RKO (cell line): ENCODE results near the gene ADAM30.

ENCODE experiments used
- DNase-seq: peaks from one replicate; pipeline ENCODE4 v3.0.0-alpha.2; 2016; ENCODE audit warnings: low spot score

The ADAM30 gene

DNA sequence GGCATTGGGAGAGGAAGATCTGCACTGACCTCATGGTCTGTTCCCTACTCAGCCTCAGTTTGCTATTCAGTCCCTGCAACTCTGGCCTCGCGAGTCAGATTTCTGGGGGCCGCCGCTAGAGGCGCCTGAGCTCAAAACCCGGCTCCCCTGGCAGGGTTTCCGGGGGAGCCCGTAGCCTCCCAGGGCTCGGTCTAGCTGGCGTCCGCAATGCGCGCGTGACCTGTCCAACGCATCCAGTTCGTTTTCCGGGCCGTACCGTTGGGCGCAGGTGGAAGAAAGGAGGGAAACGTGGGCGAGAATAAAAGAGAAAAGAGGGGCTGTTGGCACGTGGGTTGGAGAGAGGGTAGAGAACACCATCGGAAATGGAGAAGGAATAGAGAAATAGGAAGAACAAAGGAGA is at the start of gene ADAM30:
ADAM30 (minus strand) TSS at position 213 of the 400 bp plus-strand sequence; CDS start at position 34, 179 bp downstream.
- no peak for DNase-seq

DNA sequence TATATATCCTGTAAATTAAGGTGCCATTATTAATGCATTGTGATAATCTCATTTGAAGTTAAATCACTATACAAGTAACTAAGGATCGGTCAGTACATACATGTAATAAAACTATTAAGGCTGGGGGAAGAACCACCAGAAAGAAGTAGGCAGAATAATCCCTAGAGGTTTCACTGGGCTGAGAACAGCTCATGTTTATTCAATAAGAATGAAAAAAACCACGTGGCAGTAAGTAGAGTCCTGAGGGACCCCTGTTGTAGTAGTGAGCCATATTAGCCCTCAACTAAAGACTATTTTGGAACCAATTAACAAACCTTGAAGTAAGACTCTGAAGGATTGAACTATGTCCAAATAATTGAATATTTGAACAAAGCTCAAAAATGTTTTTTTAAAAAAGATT is 46.9 kb upstream of the ADAM30 start:
- no peak for DNase-seq

DNA sequence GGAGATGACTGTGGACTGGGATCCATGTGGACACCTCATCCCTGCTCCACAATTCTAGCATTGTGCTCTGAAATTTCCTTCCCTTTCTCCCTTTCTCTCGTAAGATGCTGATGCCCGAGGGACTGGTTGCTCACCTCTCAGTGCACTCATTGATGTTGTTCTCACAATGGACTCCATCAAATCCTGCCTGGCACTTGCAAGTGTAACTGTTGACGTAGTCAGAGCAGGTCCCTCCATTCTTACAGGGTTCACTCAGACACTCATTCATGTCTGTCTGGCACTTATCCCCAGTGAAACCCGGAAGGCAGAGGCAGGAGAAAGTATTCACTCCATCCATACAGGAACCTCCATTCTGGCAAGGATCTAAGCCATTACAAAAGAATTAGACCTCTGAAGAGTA is 45.1 kb upstream of the ADAM30 start:
- DNase-seq: no peak

DNA sequence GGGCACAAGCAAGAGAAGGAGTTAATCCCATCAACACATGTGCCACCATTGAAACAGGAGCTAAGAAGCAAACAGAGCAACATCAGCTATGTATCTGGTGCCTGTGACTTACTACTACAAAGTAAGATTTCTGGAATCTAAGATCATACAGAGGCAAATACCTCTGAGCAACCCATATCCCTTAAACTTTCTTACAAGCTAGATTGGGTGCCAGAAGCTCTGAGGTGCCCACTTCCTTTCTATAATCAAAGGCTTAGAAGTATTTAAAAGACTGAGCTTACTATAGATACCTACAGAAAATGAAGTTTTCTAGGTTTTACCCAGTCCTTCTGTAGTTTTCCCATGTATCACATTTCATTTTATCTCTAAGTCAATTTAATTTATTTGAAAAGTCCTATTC is 44.4 kb upstream of the ADAM30 start:
- no peak for DNase-seq

DNA sequence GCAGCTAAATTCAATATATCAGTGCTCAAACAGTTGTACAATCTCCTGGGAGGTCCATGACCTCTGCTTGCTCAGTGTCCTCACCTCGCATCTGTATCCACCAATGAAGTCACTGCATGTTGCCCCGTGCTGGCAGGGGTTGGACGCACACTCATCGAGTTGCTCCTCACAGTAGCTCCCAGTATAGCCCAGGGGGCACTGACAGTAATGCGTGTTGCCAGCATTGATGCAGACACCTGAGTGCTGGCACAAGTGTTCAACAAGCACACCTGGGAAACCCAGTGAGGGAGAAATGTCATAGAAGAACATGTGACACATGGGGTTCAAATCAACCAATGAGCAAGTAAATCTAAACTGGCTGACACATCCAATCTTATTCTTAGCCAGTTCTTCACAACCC is 40.9 kb upstream of the ADAM30 start:
- DNase-seq: no peak

DNA sequence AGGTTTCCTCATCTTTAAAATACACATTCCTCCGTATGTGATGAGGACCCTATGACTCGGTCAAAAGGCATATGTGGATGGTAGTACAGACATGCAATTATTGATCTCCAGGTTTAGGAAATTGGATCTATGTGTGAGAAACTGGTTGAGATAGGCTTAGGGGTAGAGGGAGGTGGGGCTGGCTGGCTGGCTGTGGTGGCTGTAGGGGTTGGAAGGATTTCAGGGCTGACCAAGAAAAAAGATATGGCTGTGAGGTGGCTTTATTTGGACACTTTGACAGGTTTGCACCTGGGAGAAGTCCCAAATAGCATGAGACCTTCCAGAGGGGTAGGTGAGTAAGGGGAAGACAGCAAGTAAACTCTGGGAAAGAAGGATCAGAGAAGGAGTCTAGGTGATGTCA is 39.6 kb upstream of the ADAM30 start:
- DNase-seq: no peak

DNA sequence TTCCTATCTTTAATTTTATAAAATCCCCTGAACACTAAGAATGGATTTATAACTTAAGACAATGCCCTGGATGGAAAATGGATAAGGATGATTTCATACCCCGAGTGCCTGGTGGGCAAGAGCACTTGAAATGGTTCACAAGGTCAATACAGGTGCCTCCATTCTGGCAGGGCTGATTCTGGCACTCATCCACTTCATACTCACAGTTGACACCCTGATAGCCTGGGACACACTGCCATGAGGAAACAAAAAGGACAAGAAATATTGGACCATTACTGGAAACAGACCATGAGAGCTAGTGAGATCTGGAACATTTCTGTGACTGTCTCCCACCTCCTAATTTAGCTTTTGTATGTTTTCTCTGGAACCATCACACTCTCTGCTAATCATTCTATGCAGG is 39.1 kb upstream of the ADAM30 start:
- no peak for DNase-seq

DNA sequence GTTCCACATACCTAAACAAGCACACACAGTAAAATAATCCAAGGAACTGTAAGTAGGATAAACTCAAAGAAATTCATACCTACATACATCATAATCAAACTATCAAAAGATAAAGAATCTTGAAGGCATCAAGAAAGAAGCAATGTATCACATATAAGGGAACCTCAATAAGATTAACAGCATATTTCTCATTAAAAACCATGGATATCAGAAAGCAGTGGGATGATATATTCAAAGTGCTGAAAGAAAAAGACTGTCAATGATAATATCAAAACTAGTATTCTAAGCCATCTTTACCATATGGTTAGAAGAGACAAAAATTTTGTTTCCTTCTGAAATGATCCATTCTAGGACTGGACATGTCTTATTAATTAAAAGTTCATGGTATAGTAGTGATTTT is 37.1 kb upstream of the ADAM30 start:
- DNase-seq: no peak

DNA sequence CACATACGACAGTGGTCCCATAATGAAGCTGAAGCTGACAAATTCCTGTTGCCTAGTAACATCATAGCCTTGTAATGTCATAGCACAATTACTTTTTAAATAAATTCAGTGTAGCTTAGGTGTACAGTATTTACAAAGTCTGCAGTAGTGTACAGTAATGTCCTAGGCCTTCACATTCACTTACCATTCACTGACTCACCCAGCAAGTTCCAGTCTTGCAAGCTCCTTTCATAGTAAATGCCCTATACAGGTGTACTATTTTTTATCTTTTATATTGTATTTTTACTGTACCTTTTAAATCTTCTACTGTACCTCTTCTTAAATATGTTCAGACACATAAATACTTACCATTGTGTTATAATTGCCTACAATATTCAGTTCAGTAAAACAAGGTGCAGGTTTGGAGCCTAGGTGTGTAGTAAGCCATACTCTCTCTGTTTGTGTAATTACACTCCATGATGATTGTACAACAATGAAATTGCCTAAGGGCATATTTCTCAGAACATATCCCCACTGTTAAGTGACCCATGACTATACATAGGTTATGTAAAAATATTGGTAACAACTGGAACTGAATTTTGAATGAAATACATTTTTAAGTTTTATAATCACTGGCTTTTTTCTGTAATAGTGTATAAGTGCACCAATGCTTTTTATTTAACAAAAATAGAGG is 33.5 kb upstream of the ADAM30 start:
- DNase-seq: no peak

DNA sequence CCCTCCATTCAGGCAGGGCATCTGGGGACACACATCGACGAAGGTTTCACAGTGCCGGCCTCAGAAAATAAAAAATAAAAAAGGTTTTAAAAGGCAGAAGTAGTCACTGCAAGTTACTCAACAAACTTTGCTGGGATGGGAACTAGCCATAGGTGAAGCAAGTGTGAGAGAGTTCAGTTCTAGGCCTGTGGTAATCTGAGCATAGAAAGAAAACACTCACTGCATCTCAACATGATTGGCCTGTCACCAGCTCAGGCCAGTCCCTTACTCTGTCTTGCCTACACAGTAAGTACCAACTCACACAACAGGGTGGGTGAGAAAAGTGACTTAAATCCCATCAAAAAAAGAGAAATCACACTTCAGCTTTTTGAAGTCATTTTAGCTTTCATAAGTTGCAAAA is 30.2 kb upstream of the ADAM30 start:
- no peak for DNase-seq

DNA sequence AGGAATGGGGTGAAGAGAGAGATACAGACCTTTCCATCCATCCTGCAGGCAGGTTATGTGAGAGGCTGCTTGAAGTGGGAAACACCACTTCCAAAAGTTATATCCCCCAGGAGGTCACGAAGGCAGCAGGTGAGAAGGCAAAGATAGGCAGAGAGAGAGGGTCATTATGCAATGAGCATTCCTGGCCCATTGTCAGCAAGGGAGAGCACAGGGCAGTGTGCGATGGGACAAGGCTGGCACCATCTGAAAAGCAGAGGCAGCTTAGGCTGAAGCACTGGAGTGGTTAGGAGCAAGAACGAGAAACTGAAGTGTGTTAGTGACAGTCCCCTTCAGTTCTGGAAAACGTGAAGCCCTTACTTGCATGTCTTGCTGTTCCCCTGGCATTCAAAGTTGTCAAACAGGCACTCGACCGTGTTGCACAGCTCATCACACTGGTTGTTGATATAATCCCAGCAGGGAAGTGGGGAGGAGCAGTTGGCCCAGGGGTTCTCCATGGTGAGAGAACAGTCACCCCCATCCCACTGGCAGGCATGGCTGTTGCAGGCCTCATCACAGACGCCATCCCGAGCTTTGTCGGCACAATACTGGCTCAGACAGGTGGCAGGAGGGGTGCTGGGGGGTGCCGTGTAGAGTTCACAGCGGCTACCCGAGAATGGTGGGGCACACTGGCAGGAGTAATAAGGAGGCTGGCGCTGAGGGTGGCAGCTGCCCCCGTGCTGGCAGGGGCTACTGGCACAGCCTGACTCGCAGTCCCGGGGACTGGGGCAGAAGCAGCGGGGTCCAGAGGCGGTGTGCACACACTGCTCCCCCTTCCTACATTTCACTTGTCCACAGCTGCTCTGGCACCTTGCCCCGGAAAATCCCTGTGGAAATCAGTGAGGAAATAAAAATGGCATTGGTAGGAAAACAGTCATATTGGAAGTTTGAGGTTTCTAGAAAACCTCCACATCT is 28.9 kb upstream of the ADAM30 start:
- DNase-seq: no peak

DNA sequence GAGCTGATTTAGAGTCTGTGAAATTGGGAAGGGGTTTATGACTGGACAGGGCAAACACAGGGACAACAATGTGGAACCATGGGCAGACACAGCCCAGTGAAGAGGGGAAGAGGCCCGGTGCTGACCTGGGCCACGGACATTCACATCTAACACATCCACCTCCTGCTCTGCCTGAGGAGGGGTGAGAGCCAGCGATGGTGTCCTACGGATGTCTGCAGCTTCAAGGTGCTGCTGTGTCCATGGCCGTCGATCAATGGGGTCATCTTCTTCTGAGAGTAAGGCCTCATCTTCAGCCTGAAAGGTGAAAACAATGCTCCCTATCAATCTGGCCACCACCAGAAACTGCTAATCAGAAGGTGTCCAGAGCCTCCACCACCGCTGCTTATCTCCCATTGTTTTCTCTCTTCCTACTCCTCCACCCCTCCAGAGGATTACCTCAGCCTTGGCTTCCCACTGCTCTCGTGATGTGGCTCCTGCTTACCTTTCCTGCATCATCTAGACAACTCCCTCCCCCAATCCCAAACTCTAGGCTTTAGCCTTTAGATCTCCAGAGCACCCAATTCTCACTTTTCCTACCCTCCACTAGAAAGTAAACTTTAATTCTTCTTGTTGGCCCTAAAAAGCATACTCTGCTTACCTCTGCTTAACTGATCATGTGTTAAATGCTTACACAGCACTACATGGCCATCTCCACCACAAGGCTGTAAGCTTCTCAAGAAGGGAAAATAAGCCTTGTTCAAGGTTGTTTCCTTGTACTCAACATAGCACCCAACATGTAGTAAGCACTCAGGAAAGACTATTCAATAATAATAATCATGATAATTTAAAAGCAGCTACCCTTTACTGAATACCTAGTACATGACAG is 24.0 kb upstream of the ADAM30 start:
- no peak for DNase-seq

DNA sequence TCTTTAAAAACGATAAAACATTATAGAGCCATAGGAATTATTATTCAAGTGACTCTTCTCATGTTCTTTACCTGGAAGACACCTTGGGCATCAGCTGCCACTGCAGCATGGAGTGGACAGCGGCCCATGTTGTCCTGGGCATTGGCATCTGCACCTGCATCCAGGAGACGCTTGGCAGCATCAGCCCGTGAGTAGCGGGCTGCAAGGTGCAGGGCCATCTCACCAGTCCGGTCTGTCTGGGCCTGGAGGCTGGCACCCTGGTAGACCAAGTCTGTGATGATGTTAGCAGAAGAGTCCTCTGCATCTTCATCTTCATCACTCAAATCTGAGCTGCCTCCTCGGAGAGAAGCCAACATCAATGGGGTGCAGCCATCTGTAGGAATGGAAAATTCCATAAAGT is 22.9 kb upstream of the ADAM30 start:
- no peak for DNase-seq

DNA sequence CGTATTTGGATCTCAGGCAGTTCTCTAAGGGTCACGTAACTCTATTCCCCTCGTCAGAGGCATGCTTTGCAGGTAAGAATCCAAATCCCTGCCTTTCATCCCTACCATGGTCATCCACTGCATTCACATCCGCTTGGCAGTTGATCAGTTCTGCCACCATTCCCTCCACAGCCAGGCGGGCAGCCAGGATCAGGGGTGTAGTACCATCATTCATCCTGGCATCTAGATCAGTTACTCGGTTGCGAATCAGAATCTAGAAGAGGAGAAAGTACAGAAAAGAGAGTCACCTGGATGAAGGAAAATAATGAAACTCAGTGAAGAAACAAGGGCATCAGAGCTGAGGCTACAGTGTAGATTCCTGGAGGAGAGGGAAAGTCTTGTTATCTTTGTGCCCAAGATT is 22.0 kb upstream of the ADAM30 start:
- no peak for DNase-seq

DNA sequence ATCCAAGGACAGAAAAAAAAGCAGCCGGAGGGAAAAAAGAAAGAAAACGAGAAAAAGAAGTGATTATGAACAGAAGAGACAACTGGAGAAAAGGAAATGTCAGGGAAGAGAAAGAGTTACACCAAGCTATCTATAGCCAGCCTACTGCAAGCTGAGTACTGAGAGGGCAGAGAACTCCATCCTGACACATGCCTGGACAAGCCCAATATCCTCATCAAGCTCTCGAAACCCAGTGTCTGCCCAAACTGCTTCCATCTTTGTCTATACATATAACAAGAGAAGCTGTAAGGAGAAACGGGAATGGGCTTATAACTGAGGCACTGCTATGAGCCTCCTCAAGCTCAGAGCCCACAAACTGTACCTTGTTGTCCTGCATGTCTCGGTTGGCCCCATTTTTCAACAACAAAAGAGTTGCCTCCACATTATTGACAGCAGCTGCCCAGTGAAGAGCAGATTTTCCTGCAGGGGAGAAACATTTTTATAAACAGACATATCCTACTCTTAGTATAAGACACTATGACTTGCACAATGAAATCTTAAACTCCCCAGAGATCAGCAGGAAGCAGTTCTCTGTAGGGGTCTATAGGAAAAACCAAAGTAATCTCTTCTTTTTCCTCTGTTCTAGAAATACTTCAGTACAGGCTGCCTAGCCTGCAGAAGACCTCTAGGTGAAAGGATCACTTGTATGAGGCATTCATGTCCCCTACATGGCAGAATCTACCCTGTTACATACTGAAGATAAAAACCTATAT is 21.2 kb upstream of the ADAM30 start:
- no peak for DNase-seq

DNA sequence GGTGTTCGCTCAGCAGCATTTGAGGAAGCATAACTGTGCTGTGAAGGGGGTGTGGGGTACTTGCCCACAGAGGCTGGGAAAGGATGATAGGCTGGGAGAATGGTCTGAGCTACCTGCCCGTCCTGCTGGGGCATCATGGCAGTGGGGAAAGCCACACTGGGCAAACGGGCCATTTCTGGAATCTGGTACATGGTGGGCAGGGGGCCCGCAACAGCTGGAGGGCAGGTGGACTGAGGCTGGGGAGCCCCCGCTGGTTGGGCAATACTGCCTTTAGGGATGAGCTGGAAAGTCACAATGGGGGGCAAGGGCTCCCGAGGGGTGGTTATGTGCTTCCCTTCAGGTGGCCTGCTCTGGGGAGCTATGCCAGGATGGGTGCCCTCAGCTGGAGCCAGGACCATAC is 19.2 kb upstream of the ADAM30 start:
- no peak for DNase-seq

DNA sequence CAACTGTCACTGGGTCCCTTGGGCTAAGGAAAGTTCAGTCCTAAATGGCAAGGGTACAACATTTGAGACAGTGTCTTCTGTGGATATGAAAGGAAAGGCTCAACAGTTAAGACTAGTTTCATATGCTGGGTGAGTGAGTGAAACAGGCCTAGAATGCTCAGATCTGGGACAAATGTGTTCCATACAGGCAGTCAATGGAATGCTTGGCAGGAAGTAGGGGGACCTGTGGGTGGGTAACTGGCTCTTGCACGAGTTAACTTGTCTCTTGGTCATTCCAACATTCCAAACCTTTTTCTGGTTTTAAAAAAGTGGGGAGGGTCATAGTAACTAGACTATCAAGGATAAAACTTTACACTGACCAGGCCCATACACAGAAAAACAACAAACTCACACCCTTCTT is 17.8 kb upstream of the ADAM30 start:
- DNase-seq: no peak

DNA sequence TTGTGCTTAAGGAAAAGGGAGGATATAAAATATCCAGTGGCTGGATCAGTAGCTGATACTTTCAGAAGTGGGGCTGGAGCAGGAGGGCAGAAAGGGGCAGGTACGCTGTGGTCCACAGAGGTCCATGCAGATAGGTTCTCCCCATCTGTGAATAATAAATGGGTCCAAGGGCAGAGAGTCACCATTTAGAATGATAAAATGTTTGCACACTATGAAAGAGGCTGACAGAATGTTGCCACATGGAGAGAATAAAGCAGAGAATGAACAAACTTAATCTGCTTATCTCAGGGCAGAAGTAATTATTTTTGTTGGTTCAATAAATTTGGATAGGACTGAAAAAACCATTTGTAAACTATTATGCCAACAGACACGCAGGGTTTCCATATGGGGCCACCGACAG is 16.6 kb upstream of the ADAM30 start:
- DNase-seq: no peak

DNA sequence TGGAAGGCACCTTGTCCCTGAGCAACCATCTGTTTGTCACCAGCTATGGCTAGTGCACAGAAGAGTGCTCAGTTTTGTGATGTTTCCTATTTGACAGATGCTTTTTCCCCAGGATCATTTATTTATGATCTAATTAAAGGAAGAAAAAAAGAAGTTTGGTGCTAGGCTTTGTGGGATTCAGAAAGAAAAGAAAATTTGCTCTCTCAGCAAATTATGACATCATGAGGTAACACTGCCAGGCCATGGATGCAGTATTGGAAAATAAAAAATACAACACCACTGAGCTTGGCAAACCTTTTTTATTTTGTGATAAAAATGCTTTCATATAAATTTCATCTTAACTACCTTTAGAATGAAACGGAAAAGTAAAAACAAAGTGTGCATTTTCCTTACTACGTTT is 15.5 kb upstream of the ADAM30 start:
- no peak for DNase-seq

DNA sequence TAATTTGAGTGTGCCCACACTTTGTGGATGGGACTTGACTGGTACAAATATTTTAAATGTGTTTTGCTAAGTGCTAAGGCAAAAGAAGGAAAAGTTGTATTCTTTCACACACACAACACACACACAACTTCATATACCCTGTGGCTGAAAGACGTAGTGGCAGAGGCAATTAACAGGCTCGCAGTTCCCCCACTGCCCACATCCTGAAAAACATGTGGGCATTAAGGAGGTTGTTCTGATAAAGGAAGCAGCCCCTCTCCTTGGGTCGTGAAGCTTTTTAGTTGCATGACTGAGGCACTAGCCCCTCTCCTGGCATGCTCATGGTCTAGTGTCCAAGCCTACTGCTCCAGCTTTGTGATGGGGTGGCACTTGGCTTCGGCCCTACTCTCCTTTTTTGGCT is 14.3 kb upstream of the ADAM30 start:
- DNase-seq: no peak

DNA sequence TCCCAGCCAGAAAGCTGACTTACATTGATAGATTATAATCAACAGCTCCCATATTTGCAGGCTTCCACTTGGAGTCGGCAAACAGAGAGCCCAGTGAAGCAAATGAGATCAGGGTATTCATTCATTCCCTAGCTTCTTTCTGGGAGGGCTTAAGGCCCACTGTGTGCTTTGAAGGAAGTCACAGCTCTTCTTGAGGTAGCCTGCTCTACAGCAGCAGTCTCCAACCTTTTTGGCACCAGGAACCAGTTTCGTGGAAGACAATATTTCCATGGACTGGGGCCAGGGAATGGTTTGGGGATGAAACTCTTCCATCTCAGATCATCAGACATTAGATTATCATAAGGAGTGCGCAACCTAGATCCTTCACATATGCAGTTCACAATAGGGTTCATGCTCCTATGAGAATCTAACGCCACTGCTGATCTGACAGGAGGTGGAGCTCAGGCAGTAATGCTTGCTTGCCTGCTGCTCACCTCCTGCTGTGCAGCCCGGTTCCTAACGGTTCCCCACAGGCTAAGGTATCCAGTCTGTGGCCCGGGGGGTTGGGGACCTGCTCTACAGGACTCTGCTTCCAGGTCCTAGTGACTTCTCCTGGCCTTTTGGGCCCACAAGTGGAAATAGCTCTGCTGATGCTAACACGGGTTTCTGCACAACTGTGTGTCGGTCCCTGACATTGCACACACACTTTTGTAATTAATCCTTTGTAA is 13.7 kb upstream of the ADAM30 start:
- DNase-seq: no peak
